NCI-H524 treated with DMSO at 0.1 percent for 48 hours (cell line): ENCODE measurements around the gene MED17.
"Not testable (repeated sequence)": the region's sequence is repeated elsewhere in the genome, so short reads cannot be mapped to it uniquely, and the experiment has no call there.

Experiments
- DNase-seq: peaks from one replicate; lab custom pipeline; 2025; lab: John Stamatoyannopoulos, UW

Gene MED17

GRCh38 chr11:93757924-93758865 lies 25.9 kb upstream of the MED17 start:
- DNase-seq = no peak

GRCh38 chr11:93759123-93759522 lies 25.0 kb upstream of the MED17 start:
- not testable (repeated sequence) for DNase-seq

- DNase-seq = no peak
These were observed 22.2 kb upstream of the MED17 start for GRCh38 chr11:93761910-93762309.

- DNase-seq = no peak
These were observed 18.5 kb upstream of the MED17 start for GRCh38 chr11:93765551-93765950.

- DNase-seq = no peak
These were observed 17.6 kb upstream of the MED17 start for GRCh38 chr11:93766504-93766903.

GRCh38 chr11:93767018-93767417 lies 17.1 kb upstream of the MED17 start:
- DNase-seq = no peak

- no peak for DNase-seq
These were observed 13.9 kb upstream of the MED17 start for GRCh38 chr11:93770160-93770559.

- no peak for DNase-seq
These were observed 12.0 kb upstream of the MED17 start for GRCh38 chr11:93772123-93772522.

- no peak for DNase-seq
These were observed 11.0 kb upstream of the MED17 start for GRCh38 chr11:93773045-93773477.

- no peak for DNase-seq
These were observed 10.4 kb upstream of the MED17 start for GRCh38 chr11:93773601-93774200.

GRCh38 chr11:93774560-93774959 lies 9.5 kb upstream of the MED17 start:
- DNase-seq = not testable (repeated sequence)

- DNase-seq = no peak
These were observed 8.8 kb upstream of the MED17 start for GRCh38 chr11:93775289-93775688.

- DNase-seq = no peak
These were observed 720 bp upstream of the MED17 start for GRCh38 chr11:93783362-93783761.

GRCh38 chr11:93783765-93784144 lies 327 bp upstream of the MED17 start:
- no peak for DNase-seq

GRCh38 chr11:93784935-93785360 lies 866 bp downstream of the MED17 start:
- no peak for DNase-seq

GRCh38 chr11:93791493-93791892 lies 7.4 kb downstream of the MED17 start:
- DNase-seq = no peak

GRCh38 chr11:93796441-93797231 lies 12.6 kb downstream of the MED17 start:
- DNase-seq = no peak

- no peak for DNase-seq
These were observed 17.3 kb downstream of the MED17 start for GRCh38 chr11:93801366-93801765.

GRCh38 chr11:93804879-93805278 lies 20.8 kb downstream of the MED17 start:
- no peak for DNase-seq

- DNase-seq = no peak
These were observed 23.9 kb downstream of the MED17 start for GRCh38 chr11:93807980-93808379.

GRCh38 chr11:93813974-93814373 lies 29.9 kb downstream of the MED17 start:
- no peak for DNase-seq

GRCh38 chr11:93814966-93815633 lies 31.0 kb downstream of the MED17 start:
- DNase-seq = no peak
